22Rv1 (cell line): ENCODE results near the gene SYT15.

Experiments used
- CTCF ChIP-seq: fragments of 450-650 bp; IDR thresholded peaks from 2 replicates; pipeline ENCODE4 v1.5.1; 2017; ENCODE audit warnings: mild to moderate bottlenecking
- ZFX ChIP-seq: fragments of 450-650 bp; IDR thresholded peaks from 2 replicates; pipeline ENCODE4 v1.6.1; 2017; ENCODE audit warnings: antibody characterized with exemption, borderline replicate concordance

DNA sequence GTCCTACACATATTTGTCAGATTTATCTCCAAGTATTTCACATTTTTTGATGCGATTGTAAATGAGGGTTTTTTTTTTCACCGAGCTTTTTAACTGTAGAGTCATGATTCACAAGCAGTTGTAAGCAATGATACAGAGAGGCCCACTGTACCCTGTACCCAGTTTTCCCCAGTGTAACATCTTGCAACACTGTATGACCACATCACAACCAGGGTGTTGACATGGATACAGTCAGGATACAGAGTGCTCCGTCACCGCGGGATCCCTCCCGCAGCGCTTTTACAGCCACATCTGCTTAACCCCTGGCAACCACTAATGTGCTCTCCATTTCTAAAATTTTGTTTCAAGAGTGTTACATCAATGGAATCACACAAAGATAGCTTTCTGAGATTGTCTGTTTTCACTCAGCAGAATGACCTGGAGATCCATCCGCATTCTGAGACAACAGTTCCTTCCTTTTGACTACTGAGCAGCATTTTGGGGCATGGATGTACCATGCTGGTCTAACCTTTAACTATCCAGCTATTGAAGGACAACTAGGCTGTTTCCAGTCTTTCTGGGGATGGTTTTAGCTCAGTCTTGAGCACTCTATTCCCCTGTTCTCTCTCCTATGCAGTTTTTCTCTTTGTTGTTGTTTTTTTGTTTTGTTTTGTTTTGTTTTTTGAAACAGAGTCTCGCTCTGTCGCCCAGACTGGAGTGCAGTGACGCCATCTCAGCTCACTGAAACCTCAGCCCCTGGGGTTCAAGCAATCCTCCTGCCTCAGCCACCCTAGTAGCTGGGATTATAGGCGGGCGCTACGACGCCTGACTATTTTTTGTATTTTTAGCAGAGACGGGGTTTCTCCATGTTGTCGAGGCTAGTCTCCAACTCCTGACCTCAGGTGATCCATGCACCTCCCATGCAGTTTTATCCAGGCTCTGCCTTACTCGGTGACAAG lies 48.4 kb upstream of the SYT15 start:
- no peak for TF ChIP-seq CTCF
- TF ChIP-seq ZFX, result no peak
